Panc1 (cell line): ENCODE data around the gene SRC.

Experiments
- POLR2AphosphoS5 ChIP-seq: IDR thresholded peaks from 2 replicates; pipeline ENCODE4 v1.6.1; 2012; ENCODE audit warnings: mild to moderate bottlenecking, low read depth, low read length, moderate library complexity
- SIN3A ChIP-seq: IDR thresholded peaks from 2 replicates; pipeline ENCODE4 v1.6.1; 2012; ENCODE audit warnings: low read depth, mild to moderate bottlenecking, low read length, moderate library complexity, borderline replicate concordance; ENCODE audit not compliant: insufficient read depth
- TF ChIP-seq, protein P1 (sequence below): fragments of 450-650 bp; IDR thresholded peaks from 2 replicates; pipeline ENCODE4 v1.5.1; 2017; ENCODE audit warnings: mild to moderate bottlenecking
- TF ChIP-seq, protein P2 (sequence below), 2 experiments: IDR thresholded peaks; 2 replicates each; pipeline ENCODE4 v1.6.1; 2011 to 2012; ENCODE audit warnings: low read depth in 2 of 2, control low read depth in 1 of 2, low read length in 1 of 2, mild to moderate bottlenecking in 1 of 2, moderate library complexity in 1 of 2; ENCODE audit not compliant: insufficient read depth in 1 of 2

DNA sequence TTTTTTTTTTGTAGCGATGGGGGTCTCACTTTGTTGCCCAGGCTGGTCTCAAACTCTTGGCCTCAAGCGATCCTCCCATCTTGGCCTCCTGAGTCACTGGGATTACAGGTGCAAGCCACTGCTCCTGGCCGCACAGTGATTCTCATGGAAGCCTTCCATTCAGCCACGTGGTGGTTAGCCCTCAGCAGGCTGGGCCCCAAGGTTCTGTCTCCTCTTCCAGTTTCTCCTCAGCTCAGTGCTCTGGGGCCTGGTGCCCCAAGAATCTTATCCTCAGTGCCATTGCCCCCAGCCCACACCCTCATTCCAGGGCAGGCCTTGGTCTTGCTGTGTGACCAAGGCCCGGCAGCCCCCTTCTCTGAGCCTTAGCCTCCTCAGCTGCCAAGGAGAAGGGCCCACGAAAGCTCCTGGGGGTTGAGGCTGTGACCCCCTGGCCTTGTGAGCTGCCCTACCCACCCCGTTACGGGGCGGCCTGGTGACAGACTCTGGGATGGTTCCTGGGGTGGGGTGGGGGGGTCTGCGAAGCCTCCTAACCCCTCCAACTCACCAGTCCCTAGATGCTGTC, 16.4 kb downstream of the SRC start:
- TF ChIP-seq, protein P1, sequence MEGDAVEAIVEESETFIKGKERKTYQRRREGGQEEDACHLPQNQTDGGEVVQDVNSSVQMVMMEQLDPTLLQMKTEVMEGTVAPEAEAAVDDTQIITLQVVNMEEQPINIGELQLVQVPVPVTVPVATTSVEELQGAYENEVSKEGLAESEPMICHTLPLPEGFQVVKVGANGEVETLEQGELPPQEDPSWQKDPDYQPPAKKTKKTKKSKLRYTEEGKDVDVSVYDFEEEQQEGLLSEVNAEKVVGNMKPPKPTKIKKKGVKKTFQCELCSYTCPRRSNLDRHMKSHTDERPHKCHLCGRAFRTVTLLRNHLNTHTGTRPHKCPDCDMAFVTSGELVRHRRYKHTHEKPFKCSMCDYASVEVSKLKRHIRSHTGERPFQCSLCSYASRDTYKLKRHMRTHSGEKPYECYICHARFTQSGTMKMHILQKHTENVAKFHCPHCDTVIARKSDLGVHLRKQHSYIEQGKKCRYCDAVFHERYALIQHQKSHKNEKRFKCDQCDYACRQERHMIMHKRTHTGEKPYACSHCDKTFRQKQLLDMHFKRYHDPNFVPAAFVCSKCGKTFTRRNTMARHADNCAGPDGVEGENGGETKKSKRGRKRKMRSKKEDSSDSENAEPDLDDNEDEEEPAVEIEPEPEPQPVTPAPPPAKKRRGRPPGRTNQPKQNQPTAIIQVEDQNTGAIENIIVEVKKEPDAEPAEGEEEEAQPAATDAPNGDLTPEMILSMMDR, result no peak
- TF ChIP-seq, protein P2, sequence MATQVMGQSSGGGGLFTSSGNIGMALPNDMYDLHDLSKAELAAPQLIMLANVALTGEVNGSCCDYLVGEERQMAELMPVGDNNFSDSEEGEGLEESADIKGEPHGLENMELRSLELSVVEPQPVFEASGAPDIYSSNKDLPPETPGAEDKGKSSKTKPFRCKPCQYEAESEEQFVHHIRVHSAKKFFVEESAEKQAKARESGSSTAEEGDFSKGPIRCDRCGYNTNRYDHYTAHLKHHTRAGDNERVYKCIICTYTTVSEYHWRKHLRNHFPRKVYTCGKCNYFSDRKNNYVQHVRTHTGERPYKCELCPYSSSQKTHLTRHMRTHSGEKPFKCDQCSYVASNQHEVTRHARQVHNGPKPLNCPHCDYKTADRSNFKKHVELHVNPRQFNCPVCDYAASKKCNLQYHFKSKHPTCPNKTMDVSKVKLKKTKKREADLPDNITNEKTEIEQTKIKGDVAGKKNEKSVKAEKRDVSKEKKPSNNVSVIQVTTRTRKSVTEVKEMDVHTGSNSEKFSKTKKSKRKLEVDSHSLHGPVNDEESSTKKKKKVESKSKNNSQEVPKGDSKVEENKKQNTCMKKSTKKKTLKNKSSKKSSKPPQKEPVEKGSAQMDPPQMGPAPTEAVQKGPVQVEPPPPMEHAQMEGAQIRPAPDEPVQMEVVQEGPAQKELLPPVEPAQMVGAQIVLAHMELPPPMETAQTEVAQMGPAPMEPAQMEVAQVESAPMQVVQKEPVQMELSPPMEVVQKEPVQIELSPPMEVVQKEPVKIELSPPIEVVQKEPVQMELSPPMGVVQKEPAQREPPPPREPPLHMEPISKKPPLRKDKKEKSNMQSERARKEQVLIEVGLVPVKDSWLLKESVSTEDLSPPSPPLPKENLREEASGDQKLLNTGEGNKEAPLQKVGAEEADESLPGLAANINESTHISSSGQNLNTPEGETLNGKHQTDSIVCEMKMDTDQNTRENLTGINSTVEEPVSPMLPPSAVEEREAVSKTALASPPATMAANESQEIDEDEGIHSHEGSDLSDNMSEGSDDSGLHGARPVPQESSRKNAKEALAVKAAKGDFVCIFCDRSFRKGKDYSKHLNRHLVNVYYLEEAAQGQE (IDR thresholded peaks at IDR 0.05; ENCODE audit: insufficient read depth in 1 of 2, low read depth in 2 of 2, low read length in 1 of 2), result no peak
- TF ChIP-seq POLR2AphosphoS5 (no peak), SIN3A (no peak)
